Stimulated activated CD8-positive, alpha-beta memory T cell treated with anti-CD3 and anti-CD28 coated beads, Interleukin-15, amount 100 ng/mL, for 1 hour (primary cell): ENCODE data around the gene NTNG1.

Experiments
- DNase-seq: peaks from one replicate; pipeline ENCODE4 v3.0.0-alpha.2; 2020; ENCODE audit warnings: low read depth

The NTNG1 gene

GRCh38 chr1:107263291-107263915 lies 122.6 kb downstream of the NTNG1 start:
- no peak for DNase-seq

- no peak for DNase-seq
Measured at GRCh38 chr1:107264007-107264406, 123.2 kb downstream of the NTNG1 start.

GRCh38 chr1:107264561-107264960 lies 123.7 kb downstream of the NTNG1 start:
- no peak for DNase-seq

- DNase-seq = no peak
Measured at GRCh38 chr1:107267489-107267888, 126.7 kb downstream of the NTNG1 start.

GRCh38 chr1:107272321-107272720 lies 131.5 kb downstream of the NTNG1 start:
- DNase-seq = no peak

- DNase-seq = no peak
Measured at GRCh38 chr1:107273515-107273914, 132.7 kb downstream of the NTNG1 start.

GRCh38 chr1:107274227-107274626 lies 133.4 kb downstream of the NTNG1 start:
- DNase-seq = no peak

- no peak for DNase-seq
Measured at GRCh38 chr1:107276247-107276646, 135.4 kb downstream of the NTNG1 start.

- DNase-seq = no peak
Measured at GRCh38 chr1:107277022-107277421, 136.2 kb downstream of the NTNG1 start.

GRCh38 chr1:107286125-107286524 lies 145.3 kb downstream of the NTNG1 start:
- DNase-seq = no peak

GRCh38 chr1:107291987-107292386 lies 151.1 kb downstream of the NTNG1 start:
- no peak for DNase-seq

- no peak for DNase-seq
Measured at GRCh38 chr1:107293901-107294613, 153.2 kb downstream of the NTNG1 start.

GRCh38 chr1:107294686-107295085 lies 153.8 kb downstream of the NTNG1 start:
- DNase-seq = no peak

- no peak for DNase-seq
Measured at GRCh38 chr1:107297681-107298080, 156.8 kb downstream of the NTNG1 start.

- DNase-seq = no peak
Measured at GRCh38 chr1:107298526-107298925, 157.7 kb downstream of the NTNG1 start.

GRCh38 chr1:107299521-107299920 lies 158.7 kb downstream of the NTNG1 start:
- no peak for DNase-seq

- no peak for DNase-seq
Measured at GRCh38 chr1:107309962-107310361, 169.1 kb downstream of the NTNG1 start.

- DNase-seq = no peak
Measured at GRCh38 chr1:107315652-107316051, 174.8 kb downstream of the NTNG1 start.

GRCh38 chr1:107318932-107319331 lies 178.1 kb downstream of the NTNG1 start:
- no peak for DNase-seq

GRCh38 chr1:107323784-107324183 lies 182.9 kb downstream of the NTNG1 start:
- no peak for DNase-seq

- DNase-seq = no peak
Measured at GRCh38 chr1:107326824-107327445, 186.1 kb downstream of the NTNG1 start.

GRCh38 chr1:107327446-107327845 lies 186.6 kb downstream of the NTNG1 start:
- no peak for DNase-seq

GRCh38 chr1:107328087-107328486 lies 187.2 kb downstream of the NTNG1 start:
- no peak for DNase-seq
